ENCODE results near the gene PSEN1. TPM values are rescaled to one million over a fixed set of nuclear protein-coding genes. Genes with fewer than 3 reads are reported as not detected.

PSEN1 gene
- total and polyA plus RNA-seq, 2 experiments from 2014 or later, result 36.3 to 49.7 TPM

GRCh38 chr14:73125746-73126145, 10.6 kb upstream of the PSEN1 start:
- H3K9me3 ChIP-seq (ENCODE audit: low read depth), result no peaks in the 10 kb centered on the region
- no peak overlapping the region for H3K4me3 ChIP-seq
- no peaks in the 10 kb centered on the region for H3K27me3 ChIP-seq
- H3K4me1 ChIP-seq (ENCODE audit: low read depth), result peaks cover 10% of the 10 kb centered on the region
- peaks cover 18% of the 10 kb centered on the region for H3K36me3 ChIP-seq
- H3K27ac ChIP-seq, result peak overlapping the region; percentile 71
- TF ChIP-seq, protein P1, sequence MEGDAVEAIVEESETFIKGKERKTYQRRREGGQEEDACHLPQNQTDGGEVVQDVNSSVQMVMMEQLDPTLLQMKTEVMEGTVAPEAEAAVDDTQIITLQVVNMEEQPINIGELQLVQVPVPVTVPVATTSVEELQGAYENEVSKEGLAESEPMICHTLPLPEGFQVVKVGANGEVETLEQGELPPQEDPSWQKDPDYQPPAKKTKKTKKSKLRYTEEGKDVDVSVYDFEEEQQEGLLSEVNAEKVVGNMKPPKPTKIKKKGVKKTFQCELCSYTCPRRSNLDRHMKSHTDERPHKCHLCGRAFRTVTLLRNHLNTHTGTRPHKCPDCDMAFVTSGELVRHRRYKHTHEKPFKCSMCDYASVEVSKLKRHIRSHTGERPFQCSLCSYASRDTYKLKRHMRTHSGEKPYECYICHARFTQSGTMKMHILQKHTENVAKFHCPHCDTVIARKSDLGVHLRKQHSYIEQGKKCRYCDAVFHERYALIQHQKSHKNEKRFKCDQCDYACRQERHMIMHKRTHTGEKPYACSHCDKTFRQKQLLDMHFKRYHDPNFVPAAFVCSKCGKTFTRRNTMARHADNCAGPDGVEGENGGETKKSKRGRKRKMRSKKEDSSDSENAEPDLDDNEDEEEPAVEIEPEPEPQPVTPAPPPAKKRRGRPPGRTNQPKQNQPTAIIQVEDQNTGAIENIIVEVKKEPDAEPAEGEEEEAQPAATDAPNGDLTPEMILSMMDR (IDR thresholded peaks at IDR 0.05; ENCODE audit: low read depth, low read length), result no peak
- DNase-seq (ENCODE audit: low read depth in 1 of 2, low spot score in 1 of 2), result no peak

GRCh38 chr14:73133795-73134194, 2.5 kb upstream of the PSEN1 start:
- Histone ChIP-seq H3K4me3 (no peak overlapping the region), H3K27ac (no peak overlapping the region), H3K36me3 (no peaks in the 10 kb centered on the region), H3K4me1 (ENCODE audit: low read depth) (peaks cover 6% of the 10 kb centered on the region), H3K9me3 (ENCODE audit: low read depth) (no peaks in the 10 kb centered on the region), H3K27me3 (no peaks in the 10 kb centered on the region)
- TF ChIP-seq, protein P1 (IDR thresholded peaks at IDR 0.05; ENCODE audit: low read depth, low read length), result no peak
- DNase-seq (ENCODE audit: low read depth in 1 of 2, low spot score in 1 of 2), result no peak

- Histone ChIP-seq H3K9me3 (ENCODE audit: low read depth) (no peaks in the 10 kb centered on the region), H3K27ac (no peak overlapping the region), H3K36me3 (no peaks in the 10 kb centered on the region), H3K4me3 (peak overlapping the region; percentile 73), H3K4me1 (ENCODE audit: low read depth) (peaks cover 6% of the 10 kb centered on the region), H3K27me3 (no peaks in the 10 kb centered on the region)
- TF ChIP-seq, protein P1 (IDR thresholded peaks at IDR 0.05; ENCODE audit: low read depth, low read length), result no peak
- no peak for DNase-seq (ENCODE audit: low read depth in 1 of 2, low spot score in 1 of 2)
Measured at GRCh38 chr14:73136085-73136386, 271 bp upstream of the PSEN1 start.

GRCh38 chr14:73140811-73141323, 4.6 kb downstream of the PSEN1 start:
- H3K4me1 ChIP-seq (ENCODE audit: low read depth), result peaks cover 6% of the 10 kb centered on the region
- H3K9me3 ChIP-seq (ENCODE audit: low read depth), result no peaks in the 10 kb centered on the region
- H3K27me3 ChIP-seq, result no peaks in the 10 kb centered on the region
- no peaks in the 10 kb centered on the region for H3K36me3 ChIP-seq
- no peak for DNase-seq (ENCODE audit: low read depth in 1 of 2, low spot score in 1 of 2)
- TF ChIP-seq, protein P1 (IDR thresholded peaks at IDR 0.05; ENCODE audit: low read depth, low read length), result no peak
- no peak overlapping the region for H3K27ac ChIP-seq
- H3K4me3 ChIP-seq, result no peak overlapping the region

DNA sequence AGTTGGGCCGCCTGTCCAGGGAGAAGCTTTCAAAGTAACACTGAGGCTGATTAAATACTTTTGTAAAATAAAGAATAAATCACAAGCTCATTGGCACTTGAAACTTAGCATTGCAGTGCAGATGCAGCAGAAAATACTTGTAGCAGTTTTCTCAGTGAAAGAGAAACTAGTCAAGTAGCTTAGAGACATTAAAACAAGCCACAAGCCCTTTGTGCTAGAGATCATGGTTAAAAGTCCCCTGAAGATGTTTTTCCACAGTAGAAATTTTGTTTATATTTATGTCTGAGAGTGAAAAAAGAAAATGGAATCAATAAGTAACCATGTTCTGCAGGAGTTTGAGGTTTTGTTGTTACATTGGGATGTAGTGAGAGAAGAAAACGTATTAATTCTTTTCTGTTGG, 5.9 kb downstream of the PSEN1 start:
- TF ChIP-seq, protein P1 (IDR thresholded peaks at IDR 0.05; ENCODE audit: low read depth, low read length), result no peak
- no peak for DNase-seq (ENCODE audit: low read depth in 1 of 2, low spot score in 1 of 2)
- Histone ChIP-seq H3K27me3 (no peaks in the 10 kb centered on the region), H3K4me3 (no peak overlapping the region), H3K9me3 (ENCODE audit: low read depth) (no peaks in the 10 kb centered on the region), H3K27ac (no peak overlapping the region), H3K36me3 (no peaks in the 10 kb centered on the region), H3K4me1 (ENCODE audit: low read depth) (peaks cover 6% of the 10 kb centered on the region)

DNA sequence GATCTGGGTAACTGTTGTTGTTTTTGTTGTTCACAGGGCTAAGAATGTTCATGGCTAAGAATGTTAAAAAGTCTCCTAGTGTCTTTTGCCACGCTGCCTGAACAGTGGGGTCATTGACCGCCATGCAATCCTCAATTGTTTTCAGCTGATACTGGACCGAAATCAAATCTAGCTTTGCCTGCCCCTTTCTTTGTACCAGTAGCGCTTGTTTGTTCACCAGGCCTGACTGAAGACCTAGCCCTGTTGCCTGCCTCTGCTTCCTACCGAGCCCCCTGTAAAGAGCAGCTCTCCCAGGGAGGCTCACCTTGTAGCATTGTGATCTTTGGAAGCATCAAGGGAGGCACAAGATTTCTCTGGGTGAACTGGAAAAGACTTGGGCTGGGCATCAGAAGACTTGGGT, 6.7 kb downstream of the PSEN1 start:
- H3K4me1 ChIP-seq (ENCODE audit: low read depth), result no peaks in the 10 kb centered on the region
- DNase-seq (ENCODE audit: low read depth in 1 of 2, low spot score in 1 of 2), result no peak
- H3K27ac ChIP-seq, result no peak overlapping the region
- H3K9me3 ChIP-seq (ENCODE audit: low read depth), result no peaks in the 10 kb centered on the region
- peaks cover 2% of the 10 kb centered on the region for H3K36me3 ChIP-seq
- H3K27me3 ChIP-seq, result no peaks in the 10 kb centered on the region
- TF ChIP-seq, protein P1 (IDR thresholded peaks at IDR 0.05; ENCODE audit: low read depth, low read length), result no peak
- H3K4me3 ChIP-seq, result no peak overlapping the region
